H1 (cell line): ENCODE data around the gene TGM2. TPM values are rescaled to one million over a fixed set of nuclear protein-coding genes. Genes with fewer than 3 reads are reported as not detected.

Experiments used
- BCL11A ChIP-seq, 2 experiments: IDR thresholded peaks; one replicate each; pipeline ENCODE4 v1.6.1; 2011; ENCODE audit warnings: low read depth in 2 of 2, low read length in 2 of 2, mild to moderate bottlenecking in 2 of 2
- polyA plus RNA-seq, 7 experiments: library from polyadenylated mRNA; depleted of rRNA in 3 of 7; stranded (reverse) in 5 of 7; unstranded in 2 of 7; fragments of >200 nt in 5 of 7; fragments of 200-250 nt in 2 of 7; gene quantifications; 1 replicate in 5 of 7; 2 replicates in 1 of 7; 4 replicates in 1 of 7; pipeline versions ENCODE4 v1.2.1 to v1.2.3, GENCODE V29; 2011 to 2013; ENCODE audit warnings: missing spikeins in 2 of 7, mixed read lengths in 2 of 7
- total RNA-seq: library from RNA; stranded (reverse); fragmentation: NEBNext Ultra II Directional; extraction: Animal tissue kit (Norgen Biotek cat#: 25700); gene quantifications from 2 replicates; pipeline ENCODE4 v1.2.1, GENCODE V29; 2021

TGM2 gene
- total and polyA plus RNA-seq, 2 of the 8 experiments (the other 6 are each of a cell fraction or from before 2014, with no cell fraction given) = 0.86 to 1.0 TPM

- TF ChIP-seq BCL11A (IDR thresholded peaks at IDR 0.05; ENCODE audit: low read depth in 2 of 2, low read length in 2 of 2) = no peak
Observed at GRCh38 chr20:38194971-38195504, 30.0 kb upstream of the TGM2 start (continued).
